Fibroblast of lung (primary cell): ENCODE measurements around the gene OPTC. TPM values are rescaled to one million over a fixed set of nuclear protein-coding genes. Genes with fewer than 3 reads are reported as not detected.
A peak's percentile ranks its signal among the peaks of the same experiment; 100 is the strongest.

Experiments
- DNase-seq, 2 donors: peaks; one replicate each; pipeline versions ENCODE4 v3.0.0 to v3.0.0-alpha.2; 2010; ENCODE audit warnings: low read depth in 2 of 2
- H2AFZ ChIP-seq: 2 replicates; pipeline ENCODE4 v1.5.1; 2012; ENCODE audit warnings: low read length, control low read depth, inconsistent platforms
- H3K27ac ChIP-seq: 2 replicates; pipeline ENCODE4 v1.5.1; 2011; ENCODE audit warnings: low read length, control low read depth; ENCODE audit not compliant: insufficient read depth
- H3K27me3 ChIP-seq: 2 replicates; pipeline ENCODE4 v1.5.1; 2011; ENCODE audit warnings: mild to moderate bottlenecking, low read length; ENCODE audit not compliant: control insufficient read depth, insufficient read depth
- H3K36me3 ChIP-seq: 2 replicates; pipeline ENCODE4 v1.5.1; 2011; ENCODE audit warnings: low read length; ENCODE audit not compliant: control insufficient read depth, insufficient read depth
- H3K4me1 ChIP-seq: 2 replicates; pipeline ENCODE4 v1.5.1; 2011; ENCODE audit warnings: low read length; ENCODE audit not compliant: control insufficient read depth, insufficient read depth; ENCODE audit errors: extremely low read depth
- H3K4me2 ChIP-seq: 2 replicates; pipeline ENCODE4 v1.5.1; 2011; ENCODE audit warnings: low read length, control low read depth; ENCODE audit not compliant: insufficient read depth; ENCODE audit errors: extremely low read depth
- H3K4me3 ChIP-seq, 4 experiments: fragments of 200-600 bp in 1 of 4; sonication (generic) in 1 of 4; replicated peaks in 1 of 4; 2 replicates each; pipeline ENCODE4 v1.5.1; 2011 to 2016; ENCODE audit warnings: low read length in 4 of 4, low read depth in 3 of 4, mild to moderate bottlenecking in 3 of 4, control low read depth in 2 of 4, inconsistent platforms in 1 of 4, mixed read lengths in 1 of 4; ENCODE audit not compliant: insufficient read depth in 1 of 4; ENCODE audit errors: control extremely low read depth in 1 of 4
- H3K79me2 ChIP-seq: 2 replicates; pipeline ENCODE4 v1.5.1; 2012; ENCODE audit warnings: mild to moderate bottlenecking, low read length, inconsistent platforms; ENCODE audit not compliant: control insufficient read depth, insufficient read depth
- H3K9ac ChIP-seq: 2 replicates; pipeline ENCODE4 v1.5.1; 2011; ENCODE audit warnings: mild to moderate bottlenecking, low read length, control low read depth; ENCODE audit not compliant: insufficient read depth
- H3K9me3 ChIP-seq: 2 replicates; pipeline ENCODE4 v1.5.1; 2012; ENCODE audit warnings: low read depth, low read length; ENCODE audit not compliant: control insufficient read depth, insufficient read depth
- H4K20me1 ChIP-seq: 2 replicates; pipeline ENCODE4 v1.5.1; 2011; ENCODE audit warnings: low read length; ENCODE audit not compliant: control insufficient read depth, insufficient read depth; ENCODE audit errors: extremely low read depth
- EZH2 ChIP-seq: IDR thresholded peaks from 2 replicates; pipeline ENCODE4 v1.5.1; 2012; ENCODE audit warnings: low read length, control low read depth, mild to moderate bottlenecking; ENCODE audit errors: missing control alignments
- polyA plus RNA-seq, 2 donors: library from polyadenylated mRNA; depleted of rRNA in 1 of 2; stranded (reverse) in 1 of 2; unstranded in 1 of 2; fragments of >200 nt; gene quantifications; 2 replicates each; pipeline ENCODE4 v1.2.1, GENCODE V29; 2011 to 2012; ENCODE audit warnings: missing spikeins in 1 of 2
- total RNA-seq: library from RNA; depleted of rRNA; stranded (reverse); fragments of >200 nt; gene quantifications from 2 replicates; pipeline ENCODE4 v1.2.1, GENCODE V29; 2014
- TF ChIP-seq, protein P1 (sequence below), 2 donors: IDR thresholded peaks in 1 of 2; conservative IDR thresholded peaks in 1 of 2; 1 replicate in 1 of 2; 2 replicates in 1 of 2; pipeline ENCODE4 v1.5.1; 2011 to 2012; ENCODE audit warnings: low read length in 2 of 2, control low read depth in 1 of 2, inconsistent platforms in 1 of 2, low read depth in 1 of 2, mild to moderate bottlenecking in 1 of 2

The OPTC gene
- total and polyA plus RNA-seq, 2 donors (not counting 1 experiment from before 2014, with no cell fraction given), result not detected

DNA sequence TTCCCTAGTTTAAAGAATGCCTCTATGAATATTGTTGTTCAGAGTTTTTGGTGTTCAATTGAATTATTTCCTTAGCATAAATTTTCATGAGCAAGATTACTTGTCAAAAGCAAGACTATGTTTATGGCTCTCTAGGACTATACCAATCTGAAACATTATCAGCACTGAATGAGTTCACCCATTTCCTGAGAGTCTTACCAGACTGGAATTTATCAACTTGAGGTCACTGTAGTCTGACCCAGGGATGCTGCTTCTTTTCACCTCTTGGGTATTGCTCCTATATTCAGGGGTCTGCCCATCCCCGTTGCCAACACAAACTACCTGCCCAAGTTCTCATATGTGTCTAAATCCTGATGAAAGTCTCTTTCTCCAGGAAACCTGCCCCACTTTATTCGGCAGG is 42.6 kb downstream of the OPTC start:
- H3K27me3 ChIP-seq, result no peaks in the 10 kb centered on the region
- peaks cover 29% of the 10 kb centered on the region for H3K4me1 ChIP-seq
- no peaks in the 10 kb centered on the region for H3K9me3 ChIP-seq
- TF ChIP-seq, protein P1, sequence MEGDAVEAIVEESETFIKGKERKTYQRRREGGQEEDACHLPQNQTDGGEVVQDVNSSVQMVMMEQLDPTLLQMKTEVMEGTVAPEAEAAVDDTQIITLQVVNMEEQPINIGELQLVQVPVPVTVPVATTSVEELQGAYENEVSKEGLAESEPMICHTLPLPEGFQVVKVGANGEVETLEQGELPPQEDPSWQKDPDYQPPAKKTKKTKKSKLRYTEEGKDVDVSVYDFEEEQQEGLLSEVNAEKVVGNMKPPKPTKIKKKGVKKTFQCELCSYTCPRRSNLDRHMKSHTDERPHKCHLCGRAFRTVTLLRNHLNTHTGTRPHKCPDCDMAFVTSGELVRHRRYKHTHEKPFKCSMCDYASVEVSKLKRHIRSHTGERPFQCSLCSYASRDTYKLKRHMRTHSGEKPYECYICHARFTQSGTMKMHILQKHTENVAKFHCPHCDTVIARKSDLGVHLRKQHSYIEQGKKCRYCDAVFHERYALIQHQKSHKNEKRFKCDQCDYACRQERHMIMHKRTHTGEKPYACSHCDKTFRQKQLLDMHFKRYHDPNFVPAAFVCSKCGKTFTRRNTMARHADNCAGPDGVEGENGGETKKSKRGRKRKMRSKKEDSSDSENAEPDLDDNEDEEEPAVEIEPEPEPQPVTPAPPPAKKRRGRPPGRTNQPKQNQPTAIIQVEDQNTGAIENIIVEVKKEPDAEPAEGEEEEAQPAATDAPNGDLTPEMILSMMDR (conservative IDR thresholded peaks at IDR 0.05 in 1 of 2, IDR thresholded peaks at IDR 0.05 in 1 of 2; ENCODE audit: low read depth in 1 of 2, low read length in 2 of 2), result no peak
- no peak for TF ChIP-seq EZH2
- no peaks in the 10 kb centered on the region for H3K36me3 ChIP-seq
- DNase-seq, result no peak
- no peak overlapping the region for H2AFZ ChIP-seq
- no peak overlapping the region for H3K9ac ChIP-seq
- H3K4me2 ChIP-seq, result no peak overlapping the region
- no peak overlapping the region for H3K4me3 ChIP-seq
- peak overlapping the region; percentile 60 for H3K27ac ChIP-seq
- no peaks in the 10 kb centered on the region for H3K79me2 ChIP-seq
- no peaks in the 10 kb centered on the region for H4K20me1 ChIP-seq

DNA sequence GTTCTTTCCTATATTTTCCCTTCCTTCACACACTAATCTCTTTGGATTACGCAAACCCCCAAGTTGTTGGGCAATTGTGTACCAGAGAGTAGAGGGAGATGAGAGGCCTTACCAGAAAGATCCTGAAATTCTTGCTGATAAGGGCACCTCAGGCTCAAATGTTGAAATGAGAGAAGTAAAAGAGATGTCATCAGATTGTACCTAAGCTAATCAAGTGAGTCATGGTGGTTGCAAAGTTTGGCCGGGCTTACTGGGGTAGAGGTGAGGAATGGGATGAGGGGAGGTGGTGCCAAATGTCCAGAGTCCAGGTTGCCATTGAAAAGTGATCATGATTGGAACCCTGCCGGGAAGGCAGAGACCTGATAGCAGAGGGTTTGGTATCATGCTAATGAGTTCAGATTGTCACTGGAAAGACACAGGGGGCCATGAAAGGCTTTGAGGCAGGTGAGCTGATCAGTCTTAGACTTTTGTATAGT is 43.1 kb downstream of the OPTC start:
- Histone ChIP-seq H4K20me1 (no peaks in the 10 kb centered on the region), H3K79me2 (no peaks in the 10 kb centered on the region), H3K4me2 (no peak overlapping the region), H3K9ac (no peak overlapping the region), H3K4me3 (no peak overlapping the region), H3K9me3 (no peaks in the 10 kb centered on the region), H2AFZ (no peak overlapping the region), H3K36me3 (no peaks in the 10 kb centered on the region), H3K27me3 (no peaks in the 10 kb centered on the region), H3K4me1 (peaks cover 29% of the 10 kb centered on the region), H3K27ac (peak overlapping the region; percentile 60)
- DNase-seq, result peak; percentile 81 to 85
- TF ChIP-seq, protein P1 (conservative IDR thresholded peaks at IDR 0.05 in 1 of 2, IDR thresholded peaks at IDR 0.05 in 1 of 2; ENCODE audit: low read depth in 1 of 2, low read length in 2 of 2), result no peak
- no peak for TF ChIP-seq EZH2

DNA sequence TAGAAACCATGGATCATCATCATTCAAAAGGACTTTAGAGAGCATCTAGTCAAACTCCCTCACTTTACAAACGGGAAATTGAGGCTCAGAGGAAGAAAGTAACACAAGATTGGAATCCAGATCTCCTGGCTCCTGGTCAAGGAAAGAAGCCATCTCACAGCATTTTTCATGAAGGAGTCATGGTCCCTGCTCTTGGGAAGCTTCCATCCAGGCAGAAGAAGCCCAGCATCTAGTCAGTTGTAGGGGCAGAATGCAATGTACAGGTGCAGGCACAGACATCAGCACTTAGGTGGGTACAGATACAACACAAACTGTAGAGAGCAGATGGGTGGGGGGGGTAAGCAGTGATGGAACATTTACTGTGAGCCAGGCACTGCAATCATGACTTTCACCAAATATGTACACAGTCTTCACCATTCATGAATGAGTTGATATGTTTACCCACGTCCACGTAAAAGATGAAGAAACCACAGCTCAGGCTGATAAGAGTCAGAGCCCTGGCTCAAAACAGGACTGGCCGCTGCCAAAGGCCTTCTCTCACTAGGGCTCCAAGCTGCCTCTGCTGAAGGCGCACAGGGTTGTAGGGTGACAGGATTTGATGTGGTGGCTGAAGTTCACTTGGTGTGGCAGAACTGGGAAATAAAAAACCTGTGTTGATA is 44.0 kb downstream of the OPTC start:
- no peaks in the 10 kb centered on the region for H3K79me2 ChIP-seq
- H3K9me3 ChIP-seq, result no peaks in the 10 kb centered on the region
- H3K9ac ChIP-seq, result no peak overlapping the region
- no peak overlapping the region for H3K4me3 ChIP-seq
- TF ChIP-seq EZH2, result no peak
- TF ChIP-seq, protein P1 (conservative IDR thresholded peaks at IDR 0.05 in 1 of 2, IDR thresholded peaks at IDR 0.05 in 1 of 2; ENCODE audit: low read depth in 1 of 2, low read length in 2 of 2), result no peak
- no peak overlapping the region for H2AFZ ChIP-seq
- peak overlapping the region; percentile 60 for H3K27ac ChIP-seq
- H3K4me2 ChIP-seq, result no peak overlapping the region
- H4K20me1 ChIP-seq, result no peaks in the 10 kb centered on the region
- H3K36me3 ChIP-seq, result no peaks in the 10 kb centered on the region
- peak; percentile 72 to 75 for DNase-seq
- peaks cover 29% of the 10 kb centered on the region for H3K4me1 ChIP-seq
- no peaks in the 10 kb centered on the region for H3K27me3 ChIP-seq
